ENCODE measurements around the gene SLC1A3.

SLC1A3 gene

GRCh38 chr5:36611520-36612274 is 5.3 kb downstream of the SLC1A3 start:
- TF ChIP-seq SIN3A (IDR thresholded peaks at IDR 0.05; ENCODE audit: borderline replicate concordance, insufficient read depth, low read length) (no peak), POLR2AphosphoS5 (IDR thresholded peaks at IDR 0.05; ENCODE audit: low read depth, low read length) (no peak), FOXP2 (optimal IDR thresholded peaks at IDR 0.05; ENCODE audit: borderline replicate concordance, extremely low read depth, extremely low read length, insufficient read depth) (no peak), TAF1 (IDR thresholded peaks at IDR 0.05; ENCODE audit: borderline replicate concordance, insufficient read depth, low read length) (no peak)
- TF ChIP-seq, protein P1, sequence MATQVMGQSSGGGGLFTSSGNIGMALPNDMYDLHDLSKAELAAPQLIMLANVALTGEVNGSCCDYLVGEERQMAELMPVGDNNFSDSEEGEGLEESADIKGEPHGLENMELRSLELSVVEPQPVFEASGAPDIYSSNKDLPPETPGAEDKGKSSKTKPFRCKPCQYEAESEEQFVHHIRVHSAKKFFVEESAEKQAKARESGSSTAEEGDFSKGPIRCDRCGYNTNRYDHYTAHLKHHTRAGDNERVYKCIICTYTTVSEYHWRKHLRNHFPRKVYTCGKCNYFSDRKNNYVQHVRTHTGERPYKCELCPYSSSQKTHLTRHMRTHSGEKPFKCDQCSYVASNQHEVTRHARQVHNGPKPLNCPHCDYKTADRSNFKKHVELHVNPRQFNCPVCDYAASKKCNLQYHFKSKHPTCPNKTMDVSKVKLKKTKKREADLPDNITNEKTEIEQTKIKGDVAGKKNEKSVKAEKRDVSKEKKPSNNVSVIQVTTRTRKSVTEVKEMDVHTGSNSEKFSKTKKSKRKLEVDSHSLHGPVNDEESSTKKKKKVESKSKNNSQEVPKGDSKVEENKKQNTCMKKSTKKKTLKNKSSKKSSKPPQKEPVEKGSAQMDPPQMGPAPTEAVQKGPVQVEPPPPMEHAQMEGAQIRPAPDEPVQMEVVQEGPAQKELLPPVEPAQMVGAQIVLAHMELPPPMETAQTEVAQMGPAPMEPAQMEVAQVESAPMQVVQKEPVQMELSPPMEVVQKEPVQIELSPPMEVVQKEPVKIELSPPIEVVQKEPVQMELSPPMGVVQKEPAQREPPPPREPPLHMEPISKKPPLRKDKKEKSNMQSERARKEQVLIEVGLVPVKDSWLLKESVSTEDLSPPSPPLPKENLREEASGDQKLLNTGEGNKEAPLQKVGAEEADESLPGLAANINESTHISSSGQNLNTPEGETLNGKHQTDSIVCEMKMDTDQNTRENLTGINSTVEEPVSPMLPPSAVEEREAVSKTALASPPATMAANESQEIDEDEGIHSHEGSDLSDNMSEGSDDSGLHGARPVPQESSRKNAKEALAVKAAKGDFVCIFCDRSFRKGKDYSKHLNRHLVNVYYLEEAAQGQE (IDR thresholded peaks at IDR 0.05; ENCODE audit: insufficient read depth in 1 of 2, low read depth in 2 of 2, low read length in 2 of 2) = no peak

DNA sequence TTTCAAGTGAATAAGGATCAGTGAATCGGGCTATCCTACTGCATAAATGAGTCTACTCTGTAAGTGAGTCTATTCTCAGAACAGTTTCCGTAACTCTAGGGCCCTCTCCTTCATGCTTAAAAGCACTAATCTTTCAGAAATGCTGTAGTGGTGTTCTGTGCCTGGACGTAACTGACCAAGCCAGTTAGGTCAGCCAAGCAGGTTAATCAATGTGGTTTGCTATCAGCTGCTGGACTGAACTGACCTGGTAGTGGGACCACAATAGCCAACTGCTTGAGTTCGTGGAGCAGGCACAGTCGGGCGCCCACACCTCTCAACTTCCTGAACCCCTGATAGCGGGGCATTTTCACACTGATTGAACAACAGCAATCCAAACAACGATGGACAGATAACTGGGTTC is 6.8 kb downstream of the SLC1A3 start:
- TF ChIP-seq, protein P1 (IDR thresholded peaks at IDR 0.05; ENCODE audit: insufficient read depth in 1 of 2, low read depth in 2 of 2, low read length in 2 of 2) = no peak

DNA sequence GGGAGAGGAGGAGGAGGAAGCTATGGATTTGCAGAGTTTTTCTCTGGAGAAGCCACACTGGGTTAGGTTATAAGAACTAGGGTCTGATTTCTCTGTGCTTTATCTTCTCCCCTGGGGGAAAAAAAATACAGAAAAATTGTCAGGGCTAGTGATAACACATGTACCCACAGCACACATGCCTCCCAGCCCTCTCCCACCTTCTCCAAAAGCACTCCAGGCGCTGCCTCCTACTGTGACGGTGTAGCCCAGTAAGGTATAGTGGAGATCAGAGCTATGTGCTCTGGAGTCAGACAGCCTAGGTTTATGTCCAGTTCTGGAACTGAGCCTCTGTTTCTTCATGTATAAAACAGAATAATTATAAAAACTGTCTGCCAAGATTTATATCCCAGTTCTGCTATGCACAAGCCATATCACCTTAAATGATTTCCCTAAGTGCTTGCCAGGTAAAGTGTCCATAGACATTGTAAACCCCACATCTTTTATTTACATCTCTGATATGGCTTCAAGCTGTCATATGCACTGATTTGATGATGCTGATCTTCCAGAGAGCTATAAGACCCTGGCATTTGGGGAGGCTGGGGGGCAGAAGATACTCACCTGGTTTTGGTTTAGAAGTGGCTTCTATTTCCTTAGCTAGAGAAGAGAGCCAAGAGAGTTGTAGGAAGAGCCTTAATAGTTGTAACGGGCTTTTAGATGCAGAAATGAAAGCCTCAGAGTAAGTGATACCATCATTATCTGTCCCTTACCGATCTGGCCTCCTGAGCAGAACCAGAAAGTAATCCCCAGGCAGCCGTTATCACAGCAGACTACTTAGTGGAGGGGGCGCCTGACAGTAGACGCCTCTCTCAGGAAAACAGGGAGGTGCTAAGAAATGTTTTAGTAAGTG is 7.6 kb downstream of the SLC1A3 start:
- TF ChIP-seq POLR2AphosphoS5 (IDR thresholded peaks at IDR 0.05; ENCODE audit: low read depth, low read length) (no peak), SIN3A (IDR thresholded peaks at IDR 0.05; ENCODE audit: borderline replicate concordance, insufficient read depth, low read length) (no peak), FOXP2 (optimal IDR thresholded peaks at IDR 0.05; ENCODE audit: borderline replicate concordance, extremely low read depth, extremely low read length, insufficient read depth) (no peak), TAF1 (IDR thresholded peaks at IDR 0.05; ENCODE audit: borderline replicate concordance, insufficient read depth, low read length) (no peak)
- TF ChIP-seq, protein P1 (IDR thresholded peaks at IDR 0.05; ENCODE audit: insufficient read depth in 1 of 2, low read depth in 2 of 2, low read length in 2 of 2) = no peak

GRCh38 chr5:36614657-36615308 is 8.4 kb downstream of the SLC1A3 start:
- no peak for TF ChIP-seq SIN3A (IDR thresholded peaks at IDR 0.05; ENCODE audit: borderline replicate concordance, insufficient read depth, low read length)
- TF ChIP-seq TAF1 (IDR thresholded peaks at IDR 0.05; ENCODE audit: borderline replicate concordance, insufficient read depth, low read length) = no peak
- TF ChIP-seq POLR2AphosphoS5 (IDR thresholded peaks at IDR 0.05; ENCODE audit: low read depth, low read length) = no peak
- TF ChIP-seq, protein P1 (IDR thresholded peaks at IDR 0.05; ENCODE audit: insufficient read depth in 1 of 2, low read depth in 2 of 2, low read length in 2 of 2) = no peak
- no peak for TF ChIP-seq FOXP2 (optimal IDR thresholded peaks at IDR 0.05; ENCODE audit: borderline replicate concordance, extremely low read depth, extremely low read length, insufficient read depth)

All from PFSK-1 (cell line).